IMR-90 (cell line): ENCODE data around the gene AFMID. TPM values are rescaled to one million over a fixed set of nuclear protein-coding genes. Genes with fewer than 3 reads are reported as not detected.

ENCODE experiments used
- ATAC-seq: fragments of 200-7000 bp; cut with Tn5 transposase; 2 replicates; pipeline ENCODE4 v1.9.1; 2020; ENCODE audit warnings: low read depth, mild to moderate bottlenecking, moderate library complexity
- BruUV-seq: library from RNA; stranded (reverse); fragments of 400-500 nt; replicated peaks from 2 replicates; lab custom pipeline; 2021; lab: Mats Ljungman, UMichigan
- CTCF ChIA-PET: fragments of 300-600 bp; formaldehyde crosslinking; extraction: SDS; loops from one replicate; lab custom pipeline; 2021; ENCODE audit warnings: antibody characterized with exemption; lab: Yijun Ruan, JAX
- POLR2A ChIA-PET: fragments of 300-600 bp; sonication (Branson Sonifier 250); formaldehyde crosslinking; loops from one replicate; lab custom pipeline; 2022; ENCODE audit warnings: antibody characterized with exemption; ENCODE audit not compliant: unreplicated experiment; lab: Charles Lee
- DNase-seq: peaks from one replicate; pipeline ENCODE4 v3.0.0; 2013
- H2AFZ ChIP-seq: replicated peaks from 2 replicates; pipeline ENCODE3; 2013; ENCODE audit warnings: low read length, mild to moderate bottlenecking; ENCODE audit not compliant: poor library complexity
- H2AK5ac ChIP-seq: 2 replicates; pipeline ENCODE4 v1.6.1; 2013; ENCODE audit warnings: low read depth, low read length, inconsistent platforms
- H2AK9ac ChIP-seq: replicated peaks from 2 replicates; pipeline ENCODE3; 2013; ENCODE audit warnings: mild to moderate bottlenecking, low read depth, low read length, moderate library complexity; ENCODE audit not compliant: poor library complexity
- H2BK120ac ChIP-seq: 2 replicates; pipeline ENCODE4 v1.6.1; 2013; ENCODE audit warnings: low read depth, low read length, inconsistent platforms
- H2BK15ac ChIP-seq: 3 replicates; pipeline ENCODE4 v1.6.1; 2013; ENCODE audit warnings: low read depth, low read length, inconsistent platforms
- H2BK20ac ChIP-seq: 2 replicates; pipeline ENCODE4 v1.6.1; 2013; ENCODE audit warnings: low read depth, mild to moderate bottlenecking, inconsistent platforms, low read length, moderate library complexity
- H2BK5ac ChIP-seq: 2 replicates; pipeline ENCODE4 v1.6.1; 2013; ENCODE audit warnings: mild to moderate bottlenecking, low read depth, low read length, inconsistent platforms; ENCODE audit not compliant: poor library complexity, severe bottlenecking
- H3K14ac ChIP-seq: replicated peaks from 2 replicates; pipeline ENCODE4 v1.6.1; 2013; ENCODE audit warnings: low read depth, low read length, inconsistent platforms
- H3K18ac ChIP-seq: 2 replicates; pipeline ENCODE4 v1.6.1; 2013; ENCODE audit warnings: low read depth, low read length, control low read depth
- H3K23ac ChIP-seq: 2 replicates; pipeline ENCODE4 v1.6.1; 2013; ENCODE audit warnings: low read depth, low read length, inconsistent platforms
- H3K27ac ChIP-seq: 2 replicates; pipeline ENCODE4 v1.5.1; 2013; ENCODE audit warnings: mild to moderate bottlenecking, control low read depth, low read length; ENCODE audit not compliant: insufficient read depth
- H3K27me3 ChIP-seq: 2 replicates; pipeline ENCODE4 v1.6.1; 2013; ENCODE audit warnings: low read length; ENCODE audit not compliant: control insufficient read depth, insufficient read depth
- H3K36me3 ChIP-seq: 2 replicates; pipeline ENCODE4 v1.6.1; 2013; ENCODE audit warnings: low read length, mixed read lengths; ENCODE audit not compliant: control insufficient read depth, insufficient read depth
- H3K4ac ChIP-seq: 2 replicates; pipeline ENCODE4 v1.6.1; 2013; ENCODE audit warnings: low read depth, low read length, inconsistent platforms
- H3K4me1 ChIP-seq: 2 replicates; pipeline ENCODE4 v1.6.1; 2013; ENCODE audit warnings: low read length, mixed read lengths; ENCODE audit not compliant: control insufficient read depth, insufficient read depth
- H3K4me2 ChIP-seq: 2 replicates; pipeline ENCODE4 v1.6.1; 2013; ENCODE audit warnings: low read depth, mild to moderate bottlenecking, control low read depth, low read length, moderate library complexity
- H3K4me3 ChIP-seq: 2 replicates; pipeline ENCODE4 v1.5.1; 2013; ENCODE audit warnings: low read depth, mild to moderate bottlenecking, control low read depth, low read length, moderate library complexity; ENCODE audit not compliant: insufficient read depth
- H3K56ac ChIP-seq: 2 replicates; pipeline ENCODE4 v1.6.1; 2013; ENCODE audit warnings: low read length, inconsistent platforms; ENCODE audit not compliant: insufficient read depth; ENCODE audit errors: extremely low read depth
- H3K79me1 ChIP-seq, 2 experiments: 2 replicates each; pipeline ENCODE4 v1.6.1; 2013; ENCODE audit warnings: low read length in 2 of 2, inconsistent platforms in 1 of 2, low read depth in 1 of 2
- H3K9ac ChIP-seq: 2 replicates; pipeline ENCODE4 v1.6.1; 2013; ENCODE audit warnings: low read depth, low read length, control low read depth
- H3K9me1 ChIP-seq: 2 replicates; pipeline ENCODE4 v1.6.1; 2013; ENCODE audit warnings: low read length, inconsistent platforms; ENCODE audit not compliant: insufficient read depth
- H3K9me3 ChIP-seq: 2 replicates; pipeline ENCODE4 v1.6.1; 2013; ENCODE audit warnings: low read length; ENCODE audit not compliant: control insufficient read depth, insufficient read depth
- H4K20me1 ChIP-seq: 2 replicates; pipeline ENCODE4 v1.6.1; 2013; ENCODE audit warnings: low read length, inconsistent platforms; ENCODE audit not compliant: insufficient read depth
- H4K5ac ChIP-seq: 2 replicates; pipeline ENCODE4 v1.6.1; 2013; ENCODE audit warnings: mild to moderate bottlenecking, low read depth, low read length, control low read depth
- H4K8ac ChIP-seq, 2 experiments: 2 replicates each; pipeline ENCODE4 v1.6.1; 2013; ENCODE audit warnings: low read depth in 2 of 2, low read length in 2 of 2, control low read depth in 1 of 2, inconsistent platforms in 1 of 2
- H4K91ac ChIP-seq: 2 replicates; pipeline ENCODE4 v1.6.1; 2013; ENCODE audit warnings: low read depth, low read length, inconsistent platforms; ENCODE audit not compliant: insufficient read depth
- CEBPB ChIP-seq: IDR thresholded peaks from 2 replicates; pipeline ENCODE4 v1.6.1; 2012; ENCODE audit warnings: low read depth, low read length, improper control_type of control experiment
- CHD1 ChIP-seq: IDR thresholded peaks from 2 replicates; pipeline ENCODE4 v1.6.1; 2012; ENCODE audit warnings: low read depth, low read length, improper control_type of control experiment
- ELK1 ChIP-seq: fragments of 150-350 bp; IDR thresholded peaks from 2 replicates; pipeline ENCODE4 v1.6.1; 2016; ENCODE audit warnings: low read depth, mild to moderate bottlenecking, low read length, moderate library complexity, borderline replicate concordance
- FOS ChIP-seq: fragments of 150-350 bp; IDR thresholded peaks from 2 replicates; pipeline ENCODE4 v1.6.1; 2016; ENCODE audit warnings: low read depth, low read length
- MAFK ChIP-seq: IDR thresholded peaks from 2 replicates; pipeline ENCODE4 v1.6.1; 2012; ENCODE audit warnings: low read depth, low read length, improper control_type of control experiment
- MAZ ChIP-seq: IDR thresholded peaks from 2 replicates; pipeline ENCODE4 v1.6.1; 2012; ENCODE audit warnings: low read depth, mild to moderate bottlenecking, low read length, improper control_type of control experiment, moderate library complexity, borderline replicate concordance
- NFE2L2 ChIP-seq: fragments of 150-350 bp; IDR thresholded peaks from 2 replicates; pipeline ENCODE4 v1.6.1; 2016; ENCODE audit warnings: low read depth, mild to moderate bottlenecking, low read length
- SMC3 ChIP-seq: fragments of 150-350 bp; IDR thresholded peaks from 2 replicates; pipeline ENCODE4 v1.6.1; 2016; ENCODE audit warnings: low read depth, mild to moderate bottlenecking, antibody characterized with exemption, low read length, moderate library complexity
- USF2 ChIP-seq: fragments of 150-350 bp; IDR thresholded peaks from 2 replicates; pipeline ENCODE4 v1.6.1; 2017; ENCODE audit warnings: mild to moderate bottlenecking, antibody characterized with exemption, low read length, low read depth
- WGBS, 2 experiments: methylation state at CpG; one replicate each; pipeline versions ENCODE4 v1.1.5 to v1.1.7; 2013; ENCODE audit warnings: missing lambda C conversion rate in 2 of 2; ENCODE audit not compliant: insufficient read length in 1 of 2; ENCODE audit errors: extremely low coverage in 2 of 2; 5-methylcytosine and 5-hydroxymethylcytosine counted together
- dilution Hi-C: fragments of 300-500 bp; cut with HindIII; formaldehyde crosslinking; loops from one replicate; pipeline ENCODE4 v1.14.3; 2018; ENCODE audit warnings: low sequenced_read_pairs; ENCODE audit not compliant: unreplicated experiment
- in situ Hi-C: fragments of 300-500 bp; cut with MboI; formaldehyde crosslinking; loops from 3 replicates; pipeline ENCODE4 v1.14.3; 2019; ENCODE audit warnings: low sequenced_read_pairs, inconsistent platforms, mixed read lengths
- intact Hi-C: fragments of 100-400 bp; cut with micrococcal nuclease; formaldehyde crosslinking; loops from 2 replicates; pipeline ENCODE4 v1.10.0; 2022
- polyA plus RNA-seq, 3 experiments: library from polyadenylated mRNA; depleted of rRNA; stranded (reverse); fragments of >200 nt; gene quantifications; 2 replicates each; pipeline ENCODE4 v1.2.3, GENCODE V29; 2012; ENCODE audit warnings: low replicate concordance in 1 of 3
- total RNA-seq: library from RNA; depleted of rRNA; stranded (reverse); fragments of >200 nt; gene quantifications from 2 replicates; pipeline ENCODE4 v1.2.3, GENCODE V29; 2012

AFMID gene
- total and polyA plus RNA-seq, 2 of the 4 experiments (the other 2 are of a cell fraction) = 41.0 to 65.1 TPM

- Histone ChIP-seq H4K8ac (no peak overlapping the region), H3K4ac (no peak overlapping the region), H3K27me3 (peaks cover 18% of the 10 kb centered on the region), H3K9ac (no peak overlapping the region), H2BK120ac (no peak overlapping the region), H2AFZ (no peak overlapping the region), H4K5ac (no peak overlapping the region), H3K4me3 (no peak overlapping the region), H4K20me1 (no peaks in the 10 kb centered on the region), H3K14ac (no peak overlapping the region), H3K4me1 (peaks cover 2% of the 10 kb centered on the region; the same call in 1 of the 2 replicates), H3K36me3 (no peaks in the 10 kb centered on the region), H3K79me1 (no peaks in the 10 kb centered on the region), H4K91ac (no peak overlapping the region), H3K56ac (no peak overlapping the region), H3K23ac (no peak overlapping the region), H3K27ac (no peak overlapping the region), H2AK9ac (no peak overlapping the region), H3K9me3 (no peaks in the 10 kb centered on the region), H3K4me2 (no peak overlapping the region), H2BK20ac (no peak overlapping the region), H2AK5ac (no peak overlapping the region), H2BK5ac (no peak overlapping the region), H3K9me1 (no peaks in the 10 kb centered on the region), H2BK15ac (no peak overlapping the region), H3K18ac (no peak overlapping the region)
- in situ Hi-C loops (loop anchor here (10.0 kb wide), 1 partner anchor 126 kb away; no protein-coding TSS in a partner anchor), dilution Hi-C loops (no loop called here), intact Hi-C loops (no loop called here)
- WGBS, 2 experiments = no CpG with 5 or more reads among the region's 9 CpGs
- TF ChIP-seq MAFK (no peak), CEBPB (no peak), SMC3 (no peak), USF2 (no peak), CHD1 (no peak), NFE2L2 (no peak), FOS (no peak), ELK1 (no peak), MAZ (no peak)
- BruUV-seq = no TSS peak
- CTCF ChIA-PET = no interaction called here
- DNase-seq (no peak), ATAC-seq (no peak)
- POLR2A ChIA-PET = no interaction called here
These were observed 53.7 kb downstream of the AFMID start for GRCh38 chr17:78240839-78241238.
